Activated CD4-positive, CD25-positive, alpha-beta regulatory T cell treated with anti-CD3 and anti-CD28 coated beads, Interleukin-2, amount 50 U/mL, for 16 hours (primary cell): ENCODE data around the gene ANTXRL.
"Not testable (repeated sequence)": the region's sequence is repeated elsewhere in the genome, so short reads cannot be mapped to it uniquely, and the experiment has no call there.

Experiments
- DNase-seq: peaks from one replicate; pipeline ENCODE4 v3.0.0-alpha.2; 2020; ENCODE audit warnings: low read depth, low spot score

Gene ANTXRL

GRCh38 chr10:46307281-46308112 is 20.7 kb downstream of the ANTXRL start:
- no peak for DNase-seq

DNA sequence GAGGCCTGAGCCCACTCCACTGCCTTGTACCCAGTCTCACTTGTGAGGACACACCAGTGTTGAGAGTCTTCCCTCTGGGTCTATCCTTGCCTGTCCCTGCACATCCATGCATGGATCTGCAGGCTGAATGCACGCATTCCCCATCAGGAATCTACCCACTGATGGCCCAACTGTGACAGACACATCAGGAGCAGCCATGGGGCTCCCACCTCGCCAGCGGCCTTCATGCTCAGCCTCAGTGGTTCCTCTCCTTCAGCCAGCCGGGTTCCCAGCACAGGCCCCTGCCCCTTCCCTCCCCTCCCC is 21.3 kb downstream of the ANTXRL start:
- DNase-seq = no peak

DNA sequence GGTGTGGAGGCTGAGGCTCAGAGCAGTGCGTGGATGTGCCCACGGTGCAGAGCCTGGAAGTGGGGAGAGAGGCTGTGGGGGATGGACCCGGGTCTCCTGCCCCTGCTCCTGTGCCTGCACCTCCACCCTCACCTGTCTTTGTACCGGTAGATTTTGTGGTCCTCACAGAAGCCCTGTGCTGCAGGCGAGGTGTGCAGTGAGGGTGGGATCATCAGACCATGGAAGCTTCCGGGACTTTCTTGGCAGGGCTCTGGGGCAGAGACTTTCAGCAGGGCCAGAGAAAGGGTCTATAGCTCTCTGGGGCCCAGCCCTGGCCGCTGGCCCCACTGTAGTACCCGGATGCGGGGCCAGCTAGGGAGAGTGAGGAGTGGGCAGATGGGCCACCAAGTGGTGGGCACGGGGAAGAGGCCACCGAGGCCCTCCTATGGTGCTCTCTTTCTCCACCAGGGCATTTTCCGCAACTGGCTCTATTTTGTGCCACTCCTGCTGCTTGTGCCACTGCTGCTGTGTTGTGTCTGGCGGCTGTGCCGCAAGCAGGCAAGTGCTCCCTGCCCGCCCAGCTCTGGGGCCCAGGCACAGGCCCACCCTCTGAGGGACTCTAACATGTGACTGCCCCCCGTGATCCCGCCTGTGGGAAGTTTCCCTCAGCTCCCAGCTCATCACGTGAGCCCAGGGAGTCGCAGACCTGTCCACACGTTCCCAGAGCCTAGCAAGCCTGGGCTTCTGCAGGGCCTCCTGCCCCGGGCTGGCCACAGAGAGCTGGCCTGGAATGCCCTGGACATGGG is 22.1 kb downstream of the ANTXRL start:
- no peak for DNase-seq

DNA sequence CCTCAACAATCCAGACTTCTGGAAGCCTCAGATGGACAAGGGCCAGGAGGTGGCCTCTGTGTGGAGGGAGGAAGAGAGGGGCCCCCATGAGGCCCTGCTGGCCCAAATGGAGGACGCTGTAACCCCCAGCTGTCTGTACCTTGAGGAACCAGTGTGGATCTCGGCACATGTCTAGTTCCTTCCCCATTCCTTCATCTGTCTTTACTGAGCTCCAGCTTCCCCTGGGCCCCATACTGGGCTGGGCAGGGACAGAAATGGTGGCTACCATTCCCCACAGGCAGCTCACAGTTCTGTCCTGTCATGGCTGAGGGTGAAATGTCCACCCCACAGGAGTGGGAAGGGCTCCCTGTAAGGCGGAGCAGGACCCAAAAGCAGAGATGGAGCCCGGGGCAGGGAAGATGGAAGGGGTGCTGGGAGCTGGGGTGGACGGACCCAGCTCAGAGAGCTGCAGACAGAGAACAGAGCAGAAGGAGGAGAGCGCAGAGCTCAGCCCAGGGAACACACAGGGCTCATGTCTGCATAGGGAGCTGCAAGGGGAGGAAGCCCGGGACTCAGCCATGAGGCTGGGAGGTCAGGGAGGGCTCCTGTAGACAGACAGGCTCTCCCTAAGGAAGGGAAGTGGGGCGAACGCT is 22.8 kb downstream of the ANTXRL start:
- no peak for DNase-seq

DNA sequence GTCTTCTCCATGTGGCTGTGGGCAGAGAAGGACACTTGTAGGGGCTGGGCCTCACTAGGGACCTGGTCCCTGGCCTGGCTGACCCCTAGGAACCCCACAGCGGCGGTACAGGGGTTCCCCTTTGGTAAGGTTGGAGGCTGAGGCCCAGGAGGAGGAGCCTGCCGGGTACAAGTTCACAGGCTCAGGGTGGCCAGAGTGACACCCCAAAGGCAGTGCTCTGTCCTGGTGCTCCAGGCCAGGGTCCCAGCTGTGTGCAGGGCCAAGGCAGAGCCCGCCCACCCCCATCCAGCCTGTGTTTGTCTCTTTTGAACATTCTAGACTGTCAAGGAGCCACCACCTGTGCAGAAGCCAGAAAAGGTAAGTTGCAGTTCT is 23.3 kb downstream of the ANTXRL start:
- no peak for DNase-seq

GRCh38 chr10:46310851-46311250 is 24.1 kb downstream of the ANTXRL start:
- no peak for DNase-seq

DNA sequence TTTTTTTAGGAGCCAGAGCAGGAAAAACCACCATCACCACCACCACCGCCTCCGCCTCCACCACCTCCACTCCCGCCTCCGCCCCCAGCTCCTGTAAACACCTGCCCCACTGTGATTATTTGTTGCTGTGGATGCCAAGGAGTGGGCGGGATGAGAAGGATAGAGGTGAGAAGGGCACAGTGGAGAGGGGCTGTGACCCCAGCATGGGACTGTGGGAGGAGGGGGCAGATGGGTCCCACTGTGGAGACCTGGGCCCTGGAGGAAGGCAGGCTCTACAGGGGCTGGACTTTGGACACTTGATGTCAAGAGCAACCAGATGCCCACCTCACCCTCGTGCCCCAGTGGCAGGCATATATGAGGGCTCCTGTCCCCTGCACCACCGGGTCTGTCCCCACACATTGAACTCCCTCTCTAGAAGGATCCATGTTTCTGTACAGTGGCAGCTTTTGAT is 24.7 kb downstream of the ANTXRL start:
- DNase-seq = no peak

- DNase-seq = not testable (repeated sequence)
These were observed 25.2 kb downstream of the ANTXRL start for GRCh38 chr10:46311961-46312431.

- no peak for DNase-seq
These were observed 26.2 kb downstream of the ANTXRL start for GRCh38 chr10:46312953-46313352.

GRCh38 chr10:46314071-46314470 is 27.3 kb downstream of the ANTXRL start:
- no peak for DNase-seq

GRCh38 chr10:46315071-46315860 is 28.5 kb downstream of the ANTXRL start:
- DNase-seq = not testable (repeated sequence)

- DNase-seq = no peak
These were observed 30.6 kb downstream of the ANTXRL start for GRCh38 chr10:46317370-46317769.

GRCh38 chr10:46317889-46318288 is 31.1 kb downstream of the ANTXRL start:
- DNase-seq = no peak

- no peak for DNase-seq
These were observed 32.0 kb downstream of the ANTXRL start for GRCh38 chr10:46318799-46319198.

DNA sequence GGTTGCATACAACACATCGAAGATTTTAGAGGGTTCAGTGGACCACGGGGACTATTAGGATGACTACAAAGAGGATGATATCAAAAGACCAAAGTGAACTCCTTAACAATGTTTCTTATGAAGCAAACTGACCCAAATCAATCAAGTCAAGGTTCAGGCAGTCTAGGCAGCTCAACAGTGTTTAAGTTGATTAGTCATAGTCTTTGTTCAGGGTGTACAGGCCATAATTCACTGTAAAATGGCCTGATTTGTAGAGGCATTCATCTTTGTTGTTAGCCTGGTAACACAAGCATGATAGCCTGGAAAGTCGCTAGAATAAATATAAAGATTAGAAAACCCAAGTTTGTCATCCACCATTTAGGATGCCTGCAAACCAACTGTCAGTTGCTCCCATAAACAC is 32.6 kb downstream of the ANTXRL start:
- DNase-seq = no peak

- DNase-seq = no peak
These were observed 35.0 kb downstream of the ANTXRL start for GRCh38 chr10:46321770-46322169.

- DNase-seq = no peak
These were observed 36.4 kb downstream of the ANTXRL start for GRCh38 chr10:46323176-46323575.

- DNase-seq = no peak
These were observed 38.2 kb downstream of the ANTXRL start for GRCh38 chr10:46325021-46325420.

DNA sequence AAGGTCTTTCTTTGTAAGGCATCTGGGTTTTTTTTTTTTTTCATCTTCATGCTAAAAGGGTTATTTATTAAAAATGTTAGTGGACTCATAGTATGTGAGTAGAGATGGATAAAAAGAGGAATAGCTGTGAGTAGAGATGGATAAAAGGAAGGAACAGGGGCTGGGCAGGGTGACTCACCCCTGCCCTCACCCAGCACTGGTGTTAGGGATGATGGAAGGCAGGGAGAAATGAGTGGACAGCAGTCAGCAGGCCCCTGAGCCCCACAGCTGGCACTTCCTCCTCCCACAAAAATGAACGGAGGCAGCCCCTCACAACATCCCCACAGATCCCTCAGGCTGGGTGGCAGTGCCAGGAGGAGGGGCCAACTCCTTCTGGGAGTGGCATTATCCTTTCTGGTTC is 39.3 kb downstream of the ANTXRL start:
- no peak for DNase-seq

DNA sequence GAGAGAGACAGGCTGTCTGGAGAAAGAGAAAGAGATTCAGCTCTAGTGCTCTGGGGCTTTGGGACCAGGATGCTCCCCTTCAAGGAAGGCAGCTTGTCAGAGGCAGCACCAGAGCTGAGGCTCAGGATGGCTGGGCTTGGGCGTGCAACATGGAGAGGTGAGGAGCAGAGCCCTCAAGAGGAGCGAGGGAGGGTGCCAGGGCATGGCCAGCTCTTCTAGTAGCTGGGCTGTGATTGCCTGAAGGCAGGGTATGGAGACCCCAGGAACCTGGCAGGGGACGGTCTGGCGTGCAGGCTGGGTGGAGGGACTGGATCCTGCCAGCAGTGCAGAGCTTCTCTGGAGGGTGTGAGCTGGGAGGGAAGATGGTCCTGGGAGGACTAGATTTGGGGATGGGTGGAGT is 40.2 kb downstream of the ANTXRL start:
- DNase-seq = no peak

GRCh38 chr10:46327685-46328084 is 40.9 kb downstream of the ANTXRL start:
- DNase-seq = no peak
